ENCODE measurements around the gene STEAP2.

The STEAP2 gene

DNA sequence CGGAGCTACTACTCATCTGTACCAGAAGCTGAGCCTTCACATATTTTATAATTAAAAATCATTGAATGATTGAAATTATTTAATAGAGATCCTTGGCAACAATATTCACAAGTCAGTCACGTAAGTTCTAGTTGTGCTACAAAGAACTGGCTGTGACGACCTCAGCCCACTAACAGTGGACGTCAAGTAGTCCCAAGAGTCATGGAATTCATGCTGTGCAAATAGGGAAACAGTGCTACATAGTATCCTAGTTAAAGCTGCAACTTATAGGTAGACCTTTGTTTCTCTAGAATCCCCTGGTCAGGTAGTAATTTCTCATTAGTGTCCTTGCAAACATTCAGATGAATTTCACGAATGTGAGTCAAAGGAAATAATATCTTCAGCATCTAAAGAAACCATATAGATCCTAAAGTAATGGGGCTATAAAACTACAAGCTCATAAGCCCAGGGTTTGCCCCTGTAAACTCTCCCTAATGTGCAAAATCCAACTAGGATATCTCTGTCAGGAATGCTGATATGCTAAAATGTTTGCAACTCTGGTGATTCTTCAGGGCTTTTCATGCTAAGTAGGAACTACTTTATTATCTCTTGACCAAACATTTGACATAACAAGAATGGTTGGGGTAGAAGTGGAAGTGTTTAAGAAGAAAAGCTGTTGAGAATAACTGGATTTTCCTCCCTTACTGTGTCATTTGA lies 64.6 kb downstream of the STEAP2 start:
- DNase-seq = no peak

All from NCI-H446 treated with DMSO at 0.1 percent for 48 hours (cell line).